Uterus (tissue), 4 donors: Measurements from ENCODE around the gene C19orf38. TPM values are rescaled to one million over a fixed set of nuclear protein-coding genes. Genes with fewer than 3 reads are reported as not detected.

ENCODE experiments used
- DNase-seq, 2 donors: peaks; one replicate each; pipeline ENCODE4 v3.0.0-alpha.2; 2019 to 2020
- H3K27ac ChIP-seq, 2 donors: fragments of 200-600 bp; sonication (generic); 1 replicate in 1 of 2; 2 replicates in 1 of 2; pipeline ENCODE4 v1.5.1; 2016 to 2018
- H3K27me3 ChIP-seq, 2 donors: fragments of 200-600 bp; sonication (generic); one replicate each; pipeline ENCODE4 v1.5.1; 2018 to 2019; ENCODE audit warnings: control low read depth in 1 of 2
- H3K36me3 ChIP-seq, 2 donors: fragments of 200-600 bp; sonication (generic); one replicate each; pipeline ENCODE4 v1.5.1; 2019; ENCODE audit warnings: control low read depth in 1 of 2
- H3K4me1 ChIP-seq, 2 donors: fragments of 200-600 bp; sonication (generic); one replicate each; pipeline ENCODE4 v1.5.1; 2018 to 2019; ENCODE audit warnings: control low read depth in 1 of 2
- H3K4me3 ChIP-seq, 2 donors: fragments of 200-600 bp; sonication (generic); 1 replicate in 1 of 2; 2 replicates in 1 of 2; pipeline ENCODE4 v1.5.1; 2018 to 2019; ENCODE audit warnings: mild to moderate bottlenecking in 1 of 2
- H3K9me3 ChIP-seq, 2 donors: fragments of 200-600 bp; sonication (generic); one replicate each; pipeline ENCODE4 v1.5.1; 2019; ENCODE audit warnings: control low read depth in 1 of 2
- CTCF ChIP-seq, 4 experiments: fragments of 200-600 bp in 2 of 4; fragments of 450-650 bp in 2 of 4; sonication (generic) in 2 of 4; IDR thresholded peaks; one replicate each; pipeline ENCODE4 v1.5.1; 2016 to 2019; ENCODE audit warnings: antibody characterized with exemption in 4 of 4, mild to moderate bottlenecking in 2 of 4, moderate library complexity in 1 of 4
- POLR2A ChIP-seq, 2 donors: fragments of 450-650 bp; IDR thresholded peaks; one replicate each; pipeline ENCODE4 v1.6.1; 2016; ENCODE audit warnings: antibody characterized with exemption in 2 of 2, mild to moderate bottlenecking in 1 of 2, moderate library complexity in 1 of 2
- intact Hi-C: fragments of 100-400 bp; cut with DNase I; formaldehyde crosslinking; loops from one replicate; pipeline ENCODE4 v1.15.1; 2023; ENCODE audit warnings: low total_unique reads
- total RNA-seq, 4 donors: library from RNA; depleted of rRNA in 3 of 4; stranded (reverse); fragments of >200 nt in 3 of 4; gene quantifications; one replicate each; pipeline versions ENCODE4 v1.1.0 to v1.2.4, GENCODE V29; 2014 to 2023
- donor health status: DM: yes; HTN: yes; CAD: no.

Gene C19orf38
- total RNA-seq, 4 donors from 2014 or later, result 2.7 to 25.9 TPM; not detected in 2

- H3K36me3 ChIP-seq, result no peaks in the 10 kb centered on the region
- H3K4me3 ChIP-seq, result no peak overlapping the region
- no peak for DNase-seq
- no peaks in the 10 kb centered on the region for H3K27me3 ChIP-seq
- intact Hi-C loops, result no loop called here
- no peak for TF ChIP-seq POLR2A (IDR thresholded peaks at IDR 0.05)
- no peak for TF ChIP-seq CTCF (IDR thresholded peaks at IDR 0.05)
- H3K27ac ChIP-seq, result no peak overlapping the region
- H3K4me1 ChIP-seq, result no peaks in the 10 kb centered on the region
- no peaks in the 10 kb centered on the region for H3K9me3 ChIP-seq
Observed at GRCh38 chr19:10823690-10824089, 24.5 kb upstream of the C19orf38 start.

GRCh38 chr19:10826231-10826630 lies 22.0 kb upstream of the C19orf38 start:
- Histone ChIP-seq H3K36me3 (no peaks in the 10 kb centered on the region), H3K27ac (no peak overlapping the region), H3K27me3 (no peaks in the 10 kb centered on the region), H3K4me3 (no peak overlapping the region), H3K9me3 (no peaks in the 10 kb centered on the region), H3K4me1 (no peaks in the 10 kb centered on the region)
- TF ChIP-seq CTCF (IDR thresholded peaks at IDR 0.05), result no peak
- no peak for TF ChIP-seq POLR2A (IDR thresholded peaks at IDR 0.05)
- DNase-seq, result no peak
- intact Hi-C loops, result no loop called here

GRCh38 chr19:10826846-10827245 lies 21.4 kb upstream of the C19orf38 start:
- intact Hi-C loops, result no loop called here
- TF ChIP-seq POLR2A (IDR thresholded peaks at IDR 0.05) (no peak), CTCF (IDR thresholded peaks at IDR 0.05) (no peak)
- Histone ChIP-seq H3K9me3 (no peaks in the 10 kb centered on the region), H3K27ac (no peak overlapping the region), H3K36me3 (no peaks in the 10 kb centered on the region), H3K4me3 (no peak overlapping the region), H3K27me3 (no peaks in the 10 kb centered on the region), H3K4me1 (no peaks in the 10 kb centered on the region)
- DNase-seq, result no peak

GRCh38 chr19:10828981-10829821 lies 19.0 kb upstream of the C19orf38 start:
- Histone ChIP-seq H3K4me1 (no peaks in the 10 kb centered on the region), H3K9me3 (no peaks in the 10 kb centered on the region), H3K4me3 (no peak overlapping the region), H3K27me3 (no peaks in the 10 kb centered on the region), H3K27ac (no peak overlapping the region), H3K36me3 (no peaks in the 10 kb centered on the region)
- DNase-seq, result no peak
- intact Hi-C loops, result no loop called here
- TF ChIP-seq CTCF (IDR thresholded peaks at IDR 0.05) (no peak), POLR2A (IDR thresholded peaks at IDR 0.05) (no peak)

GRCh38 chr19:10829967-10830366 lies 18.2 kb upstream of the C19orf38 start:
- Histone ChIP-seq H3K9me3 (no peaks in the 10 kb centered on the region), H3K36me3 (no peaks in the 10 kb centered on the region)
- TF ChIP-seq POLR2A (IDR thresholded peaks at IDR 0.05) (no peak), CTCF (IDR thresholded peaks at IDR 0.05) (no peak)

More at GRCh38 chr19:10829967-10830366, 18.2 kb upstream of the C19orf38 start:
- H3K27me3 ChIP-seq, result no peaks in the 10 kb centered on the region
- H3K4me3 ChIP-seq, result no peak overlapping the region
- intact Hi-C loops, result no loop called here
- no peak for DNase-seq
- H3K4me1 ChIP-seq, result no peaks in the 10 kb centered on the region
- H3K27ac ChIP-seq, result no peak overlapping the region
